Small intestine (tissue), 7 donors: Measurements from ENCODE around the gene YWHAQ. TPM values are rescaled to one million over a fixed set of nuclear protein-coding genes. Genes with fewer than 3 reads are reported as not detected.
"Not testable (repeated sequence)": the region's sequence is repeated elsewhere in the genome, so short reads cannot be mapped to it uniquely, and the experiment has no call there.

ENCODE experiments used
- DNase-seq, 2 donors: peaks; one replicate each; pipeline versions ENCODE4 v3.0.0 to v3.0.0-alpha.2; 2013
- FAIRE-seq: peaks from 2 replicates; lab custom pipeline; 2012; peaks lifted over from hg19 to GRCh38; lab: Jason Lieb, UNC
- H3K27ac ChIP-seq, 3 donors: one replicate each; pipeline ENCODE4 v1.5.1; 2013; ENCODE audit warnings: low read length in 2 of 3, mild to moderate bottlenecking in 2 of 3, control low read depth in 1 of 3, inconsistent platforms in 1 of 3, low read depth in 1 of 3, moderate library complexity in 1 of 3
- H3K27me3 ChIP-seq, 3 donors: one replicate each; pipeline ENCODE4 v1.6.1; 2013; ENCODE audit warnings: low read length in 3 of 3, inconsistent platforms in 1 of 3; ENCODE audit not compliant: control insufficient read depth in 3 of 3, insufficient read depth in 3 of 3
- H3K36me3 ChIP-seq, 3 donors: one replicate each; pipeline ENCODE4 v1.6.1; 2013; ENCODE audit warnings: low read length in 3 of 3, inconsistent platforms in 1 of 3, low read depth in 1 of 3, mild to moderate bottlenecking in 1 of 3, moderate library complexity in 1 of 3; ENCODE audit not compliant: control insufficient read depth in 3 of 3, insufficient read depth in 2 of 3
- H3K4me1 ChIP-seq, 3 donors: one replicate each; pipeline ENCODE4 v1.6.1; 2013; ENCODE audit warnings: low read length in 2 of 3, inconsistent platforms in 1 of 3, low read depth in 1 of 3, mild to moderate bottlenecking in 1 of 3, moderate library complexity in 1 of 3; ENCODE audit not compliant: control insufficient read depth in 3 of 3, insufficient read depth in 2 of 3
- H3K4me3 ChIP-seq, 3 donors: one replicate each; pipeline ENCODE4 v1.5.1; 2013; ENCODE audit warnings: low read length in 3 of 3, control low read depth in 1 of 3, inconsistent platforms in 1 of 3, low read depth in 1 of 3, mild to moderate bottlenecking in 1 of 3, moderate library complexity in 1 of 3
- H3K9me3 ChIP-seq, 2 donors: one replicate each; pipeline ENCODE4 v1.6.1; 2013; ENCODE audit warnings: low read depth in 1 of 2, low read length in 1 of 2; ENCODE audit not compliant: control insufficient read depth in 2 of 2, insufficient read depth in 1 of 2
- WGBS, 3 donors: extraction: QIAGEN DNeasy Blood & Tissue Kit; methylation state at CpG; one replicate each; pipeline ENCODE4 v1.1.7; 2013; 5-methylcytosine and 5-hydroxymethylcytosine counted together
- polyA plus RNA-seq, 4 donors: library from polyadenylated mRNA; stranded (reverse) in 3 of 4; unstranded in 1 of 4; fragments of 200-250 nt in 3 of 4; fragments of 120-200 nt in 1 of 4; gene quantifications; one replicate each; pipeline versions ENCODE4 v1.2.1 to v1.2.3, GENCODE V29; 2013
- donor health status: healthy with polysubstance abuse.
- donor health status: control.
- donor health status: control.
- donor health status: Bipolar disorder and iron deficiency.
- donor health status: healthy.

The YWHAQ gene
- polyA plus RNA-seq, 4 donors: 123 to 215 (median 173) TPM

GRCh38 chr2:9555297-9556120 lies 75.3 kb downstream of the YWHAQ start, which contains the start of gene ADAM17:
ADAM17 (minus strand) TSS chr2:9555830; CDS start chr2:9555605, 225 bp downstream.
- 0% methylated on average over 61 to 73 of the region's 73 CpGs for WGBS, 3 donors
- no peaks in the 10 kb centered on the region for H3K9me3 ChIP-seq
- peaks cover 0 to 3% (median 0%) of the 10 kb centered on the region in 3 donors for H3K36me3 ChIP-seq
- FAIRE-seq (no peak), DNase-seq (peak; percentile 97 to 98)
- no peaks in the 10 kb centered on the region for H3K27me3 ChIP-seq
- peak within 1 kb of the TSS; percentile 85 to 97 (median 91) for H3K4me3 ChIP-seq
- H3K27ac ChIP-seq: peak within 1 kb of the TSS; percentile 93 to 100 (median 98)
- H3K4me1 ChIP-seq: peaks cover 0 to 8% (median 6%) of the 10 kb centered on the region in 3 donors

- Histone ChIP-seq H3K27me3 (no peaks in the 10 kb centered on the region), H3K4me3 (peak overlapping the region; percentile 85 to 97 (median 91)), H3K27ac (peak overlapping the region; percentile 88 to 100 (median 96)), H3K36me3 (peaks cover 0 to 3% (median 0%) of the 10 kb centered on the region in 3 donors), H3K9me3 (no peaks in the 10 kb centered on the region), H3K4me1 (peaks cover 0 to 10% (median 6%) of the 10 kb centered on the region in 3 donors)
- FAIRE-seq (no peak), DNase-seq (peak; percentile 59 to 74)
- 0% methylated on average over 9 of the region's 9 CpGs for WGBS, 3 donors
Observed at GRCh38 chr2:9554921-9555296, 75.9 kb downstream of the YWHAQ start.

- Histone ChIP-seq H3K4me3 (no peak overlapping the region), H3K9me3 (no peaks in the 10 kb centered on the region), H3K4me1 (peaks cover 0 to 23% (median 6%) of the 10 kb centered on the region in 3 donors), H3K27me3 (no peaks in the 10 kb centered on the region), H3K36me3 (peaks cover 0 to 3% (median 0%) of the 10 kb centered on the region in 3 donors), H3K27ac (peak overlapping the region in 1 of 3 donors; percentile 27)
- WGBS, 3 donors: 16 to 29% (median 19%) methylated on average over 2 of the region's 2 CpGs
- FAIRE-seq (no peak), DNase-seq (peak in 1 of 2 donors; percentile 28)
Observed at GRCh38 chr2:9552219-9553178, 78.3 kb downstream of the YWHAQ start.

DNA sequence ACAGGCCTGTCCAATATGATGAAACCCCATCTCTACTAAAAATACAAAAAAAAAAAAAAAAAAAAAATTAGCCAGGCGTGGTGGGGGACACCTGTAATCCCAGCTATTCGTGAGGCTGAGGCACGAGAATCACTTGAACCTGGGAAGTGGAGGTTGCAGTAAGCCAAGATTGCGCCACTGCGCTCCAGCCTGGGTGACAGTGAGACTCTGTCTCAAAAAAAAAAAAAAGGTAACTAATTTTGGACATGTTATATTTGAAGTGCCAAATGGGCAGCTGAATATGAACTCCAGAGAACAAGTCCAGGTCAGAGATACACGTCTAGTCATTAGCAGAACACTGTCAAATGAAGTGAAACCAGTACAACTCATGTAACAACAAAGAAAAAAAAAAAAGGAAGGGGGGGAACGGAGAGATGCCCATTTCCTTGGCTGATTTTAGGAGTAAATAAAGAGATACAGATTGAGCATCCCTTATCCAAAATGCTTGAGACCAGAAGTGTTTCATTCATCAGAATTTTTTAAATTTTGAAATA lies 79.9 kb downstream of the YWHAQ start:
- FAIRE-seq, H3K4me3 ChIP-seq, H3K36me3 ChIP-seq, H3K27me3 ChIP-seq, H3K9me3 ChIP-seq, DNase-seq: not testable (repeated sequence)
- peaks cover 0 to 24% (median 6%) of the 10 kb centered on the region in 3 donors for H3K4me1 ChIP-seq
- 76 to 84% (median 77%) methylated on average over 7 of the region's 7 CpGs for WGBS, 3 donors
- peak overlapping the region in 1 of 3 donors; percentile 34 for H3K27ac ChIP-seq

DNA sequence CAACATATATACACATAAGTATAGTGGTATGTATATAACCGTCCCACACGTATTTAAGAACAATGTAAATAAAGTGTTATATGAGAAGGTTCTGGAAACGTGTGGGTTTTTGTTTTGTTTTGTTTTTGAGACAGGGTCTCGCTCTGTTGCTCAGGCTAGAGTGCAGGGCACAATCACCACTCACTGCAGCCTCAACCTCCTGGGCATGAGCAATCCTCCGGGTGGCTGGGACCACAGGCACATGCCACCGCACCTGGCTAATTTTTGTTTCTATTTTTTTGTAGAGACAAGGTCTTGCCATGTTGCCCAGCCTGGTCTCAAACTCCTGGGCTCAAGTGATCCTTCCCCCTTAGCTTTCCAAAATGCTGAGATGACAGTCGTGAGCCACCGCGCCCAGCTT lies 81.4 kb downstream of the YWHAQ start:
- H3K4me1 ChIP-seq: peaks cover 0 to 24% (median 3%) of the 10 kb centered on the region in 3 donors
- peaks cover 0 to 3% (median 0%) of the 10 kb centered on the region in 3 donors for H3K36me3 ChIP-seq
- DNase-seq (no peak), FAIRE-seq (no peak)
- peak overlapping the region in 1 of 3 donors; percentile 34 for H3K27ac ChIP-seq
- WGBS, 3 donors: 85 to 90% (median 88%) methylated on average over 9 of the region's 9 CpGs
- H3K9me3 ChIP-seq: no peaks in the 10 kb centered on the region
- H3K4me3 ChIP-seq: no peak overlapping the region
- H3K27me3 ChIP-seq: no peaks in the 10 kb centered on the region

GRCh38 chr2:9548506-9548905 lies 82.3 kb downstream of the YWHAQ start:
- H3K27ac ChIP-seq: peak overlapping the region in 1 of 3 donors; percentile 64
- 51 to 79% (median 62%) methylated on average over 2 of the region's 2 CpGs for WGBS, 3 donors
- no peaks in the 10 kb centered on the region for H3K27me3 ChIP-seq
- peaks cover 0 to 3% (median 0%) of the 10 kb centered on the region in 3 donors for H3K36me3 ChIP-seq
- H3K4me1 ChIP-seq: peaks cover 0 to 24% (median 0%) of the 10 kb centered on the region in 3 donors
- no peak for DNase-seq
- no peaks in the 10 kb centered on the region for H3K9me3 ChIP-seq
- FAIRE-seq: no peak
- no peak overlapping the region for H3K4me3 ChIP-seq

DNA sequence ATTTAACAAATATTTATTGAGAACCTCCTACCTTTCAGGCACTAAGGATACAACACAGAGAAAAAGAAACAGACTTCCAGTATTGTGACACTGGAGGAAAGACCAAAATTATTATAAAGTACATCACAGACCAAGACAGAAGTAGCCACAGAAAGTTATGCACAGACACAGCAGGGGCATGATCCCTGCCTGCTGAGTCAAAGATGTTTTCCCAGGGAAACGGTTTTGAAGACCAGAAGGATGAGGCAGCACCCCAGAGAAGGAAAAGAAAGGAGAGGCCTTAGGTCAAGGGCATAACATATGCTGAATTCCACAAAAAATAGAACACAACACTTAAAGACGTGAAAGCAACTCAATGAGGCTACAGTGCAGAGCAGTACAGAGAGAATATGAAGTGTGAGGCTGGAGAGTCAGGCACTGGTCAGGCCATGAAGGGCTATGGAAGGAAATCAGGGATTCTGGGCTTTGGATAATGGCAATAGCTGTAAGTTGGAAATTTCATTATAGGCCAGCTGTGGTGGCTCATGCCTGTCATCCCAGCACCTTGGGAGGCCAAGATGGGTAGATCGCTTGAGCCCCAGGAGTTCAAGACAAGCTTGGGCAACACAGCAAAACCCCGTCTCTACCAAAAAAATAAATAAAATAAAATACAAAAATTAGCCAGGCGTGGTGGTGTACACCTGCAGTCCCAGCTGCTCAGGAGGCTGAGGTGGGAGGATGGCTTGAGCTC lies 83.4 kb downstream of the YWHAQ start:
- WGBS, 3 donors: 83 to 93% (median 89%) methylated on average over 5 of the region's 5 CpGs
- peaks cover 0 to 20% (median 0%) of the 10 kb centered on the region in 3 donors for H3K4me1 ChIP-seq
- peak overlapping the region in 1 of 3 donors; percentile 64 for H3K27ac ChIP-seq
- FAIRE-seq: no peak
- no peak for DNase-seq
- H3K27me3 ChIP-seq: no peaks in the 10 kb centered on the region
- H3K36me3 ChIP-seq: peaks cover 0 to 6% (median 0%) of the 10 kb centered on the region in 3 donors
- no peak overlapping the region for H3K4me3 ChIP-seq
- H3K9me3 ChIP-seq: no peaks in the 10 kb centered on the region
